Central memory CD8-positive, alpha-beta T cell (primary cell): ENCODE data around the gene RIN3.

Experiments
- ATAC-seq: fragments of 150-1000 bp; cut with Tn5 transposase; replicated peaks from 2 replicates; pipeline ENCODE4 v1.10.0; 2022; ENCODE audit warnings: mild to moderate bottlenecking, moderate FRiP score, moderate number of reproducible peaks; ENCODE audit not compliant: poor library complexity, severe bottlenecking; ENCODE audit errors: extremely low read depth
- DNase-seq, 2 donors: peaks; one replicate each; pipeline ENCODE4 v3.0.0; 2021; ENCODE audit warnings: low spot score in 2 of 2
- H3K27ac Mint-ChIP-seq: one replicate; pipeline ENCODE4 v1.8.0; 2022; ENCODE audit warnings: low read depth, mild to moderate bottlenecking, moderate library complexity, mixed read lengths
- H3K27me3 Mint-ChIP-seq: one replicate; pipeline ENCODE4 v1.8.0; 2022; ENCODE audit warnings: mixed read lengths
- H3K36me3 Mint-ChIP-seq: one replicate; pipeline ENCODE4 v1.8.0; 2022; ENCODE audit warnings: mild to moderate bottlenecking, moderate library complexity, mixed read lengths; ENCODE audit not compliant: insufficient read depth
- H3K4me1 Mint-ChIP-seq: one replicate; pipeline ENCODE4 v1.8.0; 2022; ENCODE audit warnings: mixed read lengths
- H3K4me3 Mint-ChIP-seq: one replicate; pipeline ENCODE4 v1.8.0; 2022; ENCODE audit warnings: mild to moderate bottlenecking, moderate library complexity, mixed read lengths
- H3K9me3 Mint-ChIP-seq: one replicate; pipeline ENCODE4 v1.8.0; 2022; ENCODE audit warnings: mixed read lengths

The RIN3 gene

DNA sequence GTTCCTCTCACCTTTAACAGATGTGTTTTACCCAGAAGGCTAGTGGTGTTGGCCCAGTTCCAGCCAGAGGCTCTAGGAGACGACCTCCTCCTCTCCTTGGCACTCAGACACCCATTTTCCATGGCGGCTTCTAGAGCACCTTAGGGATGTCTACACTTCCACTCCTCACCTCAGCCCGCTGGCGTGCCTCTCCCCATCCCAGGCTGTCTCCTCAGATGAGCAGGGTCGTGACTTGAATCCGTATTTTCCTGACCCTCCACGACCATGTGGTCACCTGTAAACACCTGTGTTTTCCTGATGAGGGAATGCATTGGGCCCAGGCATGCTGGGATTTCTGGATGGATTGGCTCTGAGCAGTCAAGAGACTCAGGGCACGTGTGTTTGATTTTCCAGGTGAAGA is 21.8 kb upstream of the RIN3 start:
- H3K4me1 Mint-ChIP-seq = no peaks in the 10 kb centered on the region
- H3K27me3 Mint-ChIP-seq = no peaks in the 10 kb centered on the region
- no peaks in the 10 kb centered on the region for H3K36me3 Mint-ChIP-seq
- ATAC-seq (no peak), DNase-seq (no peak)
- no peak overlapping the region for H3K4me3 Mint-ChIP-seq
- H3K9me3 Mint-ChIP-seq = no peaks in the 10 kb centered on the region
- no peak overlapping the region for H3K27ac Mint-ChIP-seq

DNA sequence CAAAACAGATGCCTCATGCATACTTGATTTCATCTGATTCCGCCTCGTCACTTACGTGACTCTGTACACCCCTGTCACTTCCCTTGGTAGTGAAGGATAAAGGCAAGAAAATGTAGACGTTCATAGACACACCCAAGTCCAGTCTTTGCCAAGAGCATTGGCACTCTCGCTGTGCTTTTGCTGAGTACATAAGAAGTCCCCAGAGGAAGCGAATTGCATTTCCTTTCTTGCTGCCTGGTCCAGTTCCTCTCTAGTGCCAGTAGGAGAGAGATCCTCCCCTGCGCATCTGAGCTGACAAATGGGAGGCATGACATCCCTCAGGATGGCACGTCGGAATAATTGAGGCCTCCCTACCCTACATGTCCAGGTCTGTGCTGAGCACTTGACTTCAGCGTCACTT is 21.3 kb upstream of the RIN3 start:
- H3K36me3 Mint-ChIP-seq = no peaks in the 10 kb centered on the region
- ATAC-seq (no peak), DNase-seq (no peak)
- no peak overlapping the region for H3K27ac Mint-ChIP-seq
- H3K4me1 Mint-ChIP-seq = no peaks in the 10 kb centered on the region
- no peaks in the 10 kb centered on the region for H3K9me3 Mint-ChIP-seq
- no peaks in the 10 kb centered on the region for H3K27me3 Mint-ChIP-seq
- H3K4me3 Mint-ChIP-seq = no peak overlapping the region

- no peaks in the 10 kb centered on the region for H3K27me3 Mint-ChIP-seq
- DNase-seq (no peak), ATAC-seq (no peak)
- no peak overlapping the region for H3K4me3 Mint-ChIP-seq
- H3K9me3 Mint-ChIP-seq = no peaks in the 10 kb centered on the region
- no peak overlapping the region for H3K27ac Mint-ChIP-seq
- no peaks in the 10 kb centered on the region for H3K36me3 Mint-ChIP-seq
- H3K4me1 Mint-ChIP-seq = no peaks in the 10 kb centered on the region
Measured at GRCh38 chr14:92493024-92493423, 20.6 kb upstream of the RIN3 start.

GRCh38 chr14:92493492-92493891 is 20.1 kb upstream of the RIN3 start:
- H3K9me3 Mint-ChIP-seq = no peaks in the 10 kb centered on the region
- no peaks in the 10 kb centered on the region for H3K4me1 Mint-ChIP-seq
- H3K27ac Mint-ChIP-seq = no peak overlapping the region
- ATAC-seq = no peak
- no peak overlapping the region for H3K4me3 Mint-ChIP-seq
- DNase-seq = no peak
- no peaks in the 10 kb centered on the region for H3K36me3 Mint-ChIP-seq
- H3K27me3 Mint-ChIP-seq = no peaks in the 10 kb centered on the region

DNA sequence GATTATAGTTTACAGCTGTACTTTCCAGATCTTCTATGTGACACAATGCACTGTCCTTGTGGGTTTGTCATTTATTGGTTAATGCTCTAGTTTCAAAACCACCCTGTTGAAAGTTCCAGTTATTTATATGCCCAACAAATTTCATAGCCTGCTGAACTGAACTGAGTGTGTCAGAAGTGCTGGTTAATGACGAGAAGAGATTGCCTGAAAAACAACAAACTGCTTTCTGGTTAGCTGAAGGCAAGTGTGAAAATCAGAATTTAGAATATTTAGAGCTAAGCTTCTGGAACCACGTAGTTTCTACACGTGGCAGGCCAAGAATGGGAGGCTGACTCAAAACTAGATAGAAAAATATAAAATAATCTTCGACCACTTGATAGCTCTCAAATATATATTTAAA is 19.1 kb upstream of the RIN3 start:
- no peak for DNase-seq
- Mint-ChIP-seq H3K27ac (no peak overlapping the region), H3K4me1 (no peaks in the 10 kb centered on the region), H3K4me3 (no peak overlapping the region), H3K36me3 (no peaks in the 10 kb centered on the region), H3K27me3 (no peaks in the 10 kb centered on the region), H3K9me3 (no peaks in the 10 kb centered on the region)
- ATAC-seq = no peak

DNA sequence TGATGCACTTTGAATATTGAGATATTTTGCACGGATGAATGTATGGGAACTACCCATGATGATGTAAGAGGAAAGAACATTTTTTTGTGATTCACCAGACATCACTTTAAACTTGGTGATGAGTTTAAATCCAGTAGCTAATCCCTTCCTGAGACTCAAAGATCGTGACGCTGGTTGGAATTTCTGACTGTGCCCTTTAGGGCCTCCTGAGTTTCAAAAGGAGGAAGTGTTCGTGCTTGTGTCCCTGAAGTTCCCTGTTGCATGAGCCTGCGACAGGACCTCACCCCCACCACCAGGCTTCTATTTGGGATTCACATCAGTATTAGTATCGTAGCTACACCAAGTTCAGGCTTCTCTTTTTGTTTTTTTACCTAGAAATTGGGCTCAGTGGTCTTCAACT is 18.6 kb upstream of the RIN3 start:
- no peaks in the 10 kb centered on the region for H3K27me3 Mint-ChIP-seq
- H3K27ac Mint-ChIP-seq = no peak overlapping the region
- ATAC-seq = no peak
- no peaks in the 10 kb centered on the region for H3K36me3 Mint-ChIP-seq
- DNase-seq = no peak
- H3K4me1 Mint-ChIP-seq = no peaks in the 10 kb centered on the region
- H3K9me3 Mint-ChIP-seq = no peaks in the 10 kb centered on the region
- no peak overlapping the region for H3K4me3 Mint-ChIP-seq

GRCh38 chr14:92496191-92496857 is 17.3 kb upstream of the RIN3 start:
- ATAC-seq (no peak), DNase-seq (no peak)
- Mint-ChIP-seq H3K9me3 (no peaks in the 10 kb centered on the region), H3K27me3 (no peaks in the 10 kb centered on the region), H3K27ac (no peak overlapping the region), H3K4me3 (no peak overlapping the region), H3K4me1 (no peaks in the 10 kb centered on the region), H3K36me3 (no peaks in the 10 kb centered on the region)

DNA sequence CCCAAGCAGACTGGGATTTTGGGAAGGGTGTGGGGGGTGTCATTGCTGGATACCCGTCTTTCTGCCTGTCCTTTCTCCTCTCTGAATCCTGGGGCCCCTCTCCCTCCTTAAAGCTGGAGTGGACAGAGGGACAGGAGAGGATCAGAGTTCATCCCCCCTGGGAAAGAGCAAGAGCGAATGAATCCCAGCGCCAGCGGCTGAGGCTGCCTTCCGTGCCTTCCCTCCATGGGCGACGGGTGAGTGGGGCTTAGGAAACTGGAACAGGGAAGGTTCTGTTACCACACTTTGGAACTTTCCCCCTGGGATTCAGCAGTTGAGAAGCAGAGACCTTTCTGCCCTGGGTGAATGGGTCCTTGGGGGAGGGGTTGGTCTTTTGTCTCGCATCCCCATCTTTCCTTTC is 16.2 kb upstream of the RIN3 start:
- ATAC-seq (no peak), DNase-seq (no peak)
- no peaks in the 10 kb centered on the region for H3K27me3 Mint-ChIP-seq
- H3K27ac Mint-ChIP-seq = no peak overlapping the region
- H3K4me1 Mint-ChIP-seq = no peaks in the 10 kb centered on the region
- no peaks in the 10 kb centered on the region for H3K9me3 Mint-ChIP-seq
- H3K4me3 Mint-ChIP-seq = no peak overlapping the region
- no peaks in the 10 kb centered on the region for H3K36me3 Mint-ChIP-seq

DNA sequence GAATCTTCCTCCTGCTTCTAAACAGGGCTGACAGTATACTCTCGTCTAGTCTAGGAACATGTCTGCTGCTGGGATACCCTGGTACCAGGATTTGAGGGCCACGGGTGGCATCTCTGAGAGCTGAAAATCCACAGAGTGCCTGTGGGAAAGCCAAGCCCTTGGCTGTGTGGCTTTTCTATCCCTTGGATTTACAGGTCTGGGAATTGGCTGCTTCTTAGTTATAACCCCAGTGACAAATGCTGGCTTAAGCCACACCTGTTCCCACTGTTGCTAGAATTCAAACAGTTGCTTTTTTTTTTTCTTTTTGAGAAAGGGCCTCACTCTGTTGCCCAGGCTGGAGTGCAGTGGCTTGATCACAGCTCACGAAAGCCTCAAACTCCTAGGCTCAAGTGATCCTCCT is 14.3 kb upstream of the RIN3 start:
- no peaks in the 10 kb centered on the region for H3K36me3 Mint-ChIP-seq
- no peaks in the 10 kb centered on the region for H3K9me3 Mint-ChIP-seq
- ATAC-seq = no peak
- H3K27ac Mint-ChIP-seq = no peak overlapping the region
- DNase-seq = no peak
- no peaks in the 10 kb centered on the region for H3K4me1 Mint-ChIP-seq
- H3K27me3 Mint-ChIP-seq = no peaks in the 10 kb centered on the region
- no peak overlapping the region for H3K4me3 Mint-ChIP-seq

GRCh38 chr14:92500491-92500941 is 13.1 kb upstream of the RIN3 start:
- ATAC-seq (no peak), DNase-seq (no peak)
- no peaks in the 10 kb centered on the region for H3K36me3 Mint-ChIP-seq
- no peak overlapping the region for H3K27ac Mint-ChIP-seq
- no peaks in the 10 kb centered on the region for H3K27me3 Mint-ChIP-seq
- no peak overlapping the region for H3K4me3 Mint-ChIP-seq
- H3K9me3 Mint-ChIP-seq = no peaks in the 10 kb centered on the region
- peaks cover 9% of the 10 kb centered on the region for H3K4me1 Mint-ChIP-seq

GRCh38 chr14:92501891-92502351 is 11.7 kb upstream of the RIN3 start:
- no peaks in the 10 kb centered on the region for H3K9me3 Mint-ChIP-seq

GRCh38 chr14:92502541-92503286 is 10.9 kb upstream of the RIN3 start:
- Mint-ChIP-seq H3K27ac (peak overlapping the region; percentile 25), H3K4me1 (peaks cover 14% of the 10 kb centered on the region), H3K27me3 (no peaks in the 10 kb centered on the region), H3K36me3 (no peaks in the 10 kb centered on the region), H3K4me3 (no peak overlapping the region), H3K9me3 (no peaks in the 10 kb centered on the region)
- DNase-seq (no peak), ATAC-seq (no peak)

More at GRCh38 chr14:92501891-92502351, 11.7 kb upstream of the RIN3 start:
- peaks cover 9% of the 10 kb centered on the region for H3K4me1 Mint-ChIP-seq
- no peak for DNase-seq
- H3K27ac Mint-ChIP-seq = no peak overlapping the region
- H3K36me3 Mint-ChIP-seq = no peaks in the 10 kb centered on the region
- H3K27me3 Mint-ChIP-seq = no peaks in the 10 kb centered on the region
- H3K4me3 Mint-ChIP-seq = no peak overlapping the region
- ATAC-seq = no peak

- ATAC-seq (no peak), DNase-seq (no peak)
- H3K9me3 Mint-ChIP-seq = no peaks in the 10 kb centered on the region
- H3K27ac Mint-ChIP-seq = no peak overlapping the region
- H3K36me3 Mint-ChIP-seq = no peaks in the 10 kb centered on the region
- H3K4me3 Mint-ChIP-seq = no peak overlapping the region
- no peaks in the 10 kb centered on the region for H3K27me3 Mint-ChIP-seq
- H3K4me1 Mint-ChIP-seq = peaks cover 14% of the 10 kb centered on the region
Measured at GRCh38 chr14:92503756-92504491, 9.7 kb upstream of the RIN3 start.
